Activated naive CD4-positive, alpha-beta T cell treated with Interleukin-2 at 50 U/mL for 16 hours (primary cell): ENCODE data around the gene ZSWIM2.
"Not testable (repeated sequence)": the region's sequence is repeated elsewhere in the genome, so short reads cannot be mapped to it uniquely, and the experiment has no call there.

ENCODE experiments used
- DNase-seq: peaks from one replicate; pipeline ENCODE4 v3.0.0-alpha.2; 2020

Gene ZSWIM2

DNA sequence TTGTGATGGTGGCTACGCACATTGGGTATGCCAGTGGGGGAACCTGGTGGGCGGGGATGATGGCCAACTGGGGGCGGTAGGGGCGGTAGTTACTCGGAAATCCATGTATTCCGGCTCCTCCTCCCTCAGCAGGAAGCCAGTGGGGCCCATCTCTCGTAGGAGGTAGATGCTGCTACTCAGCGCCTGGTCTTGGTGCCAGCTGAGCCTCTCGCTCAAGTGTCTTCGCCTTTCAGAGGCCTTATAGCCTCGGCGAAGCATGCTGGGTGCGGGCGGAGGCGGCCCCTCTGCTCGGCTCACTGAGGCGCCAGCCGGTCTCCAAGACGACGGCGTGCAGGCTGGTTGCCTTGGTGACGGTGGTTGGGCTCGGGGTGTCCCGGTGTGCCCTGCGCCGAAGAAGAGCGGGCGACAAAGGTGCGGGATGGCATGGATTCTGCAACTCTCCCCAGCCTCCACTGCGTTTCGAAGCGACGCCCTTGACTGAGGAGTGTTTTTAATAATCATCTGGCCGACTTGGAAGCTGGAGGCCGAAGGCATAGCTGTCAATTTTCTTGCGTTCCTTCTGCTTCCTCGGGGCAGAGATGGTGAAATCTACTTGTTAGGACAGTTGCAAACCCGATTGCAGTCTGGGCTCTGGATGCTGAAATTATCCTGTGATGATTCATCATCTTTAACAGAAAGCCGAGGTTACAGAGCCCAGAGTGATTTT is at the start of gene ZSWIM2:
Gene ZSWIM2, minus strand, starts transcription at position 298 of the 706 bp plus-strand sequence. Its CDS starts 40 bp downstream, at position 258.
- peak; percentile 1 for DNase-seq

- DNase-seq, result not testable (repeated sequence)
These were observed 47.2 kb upstream of the ZSWIM2 start for GRCh38 chr2:186896220-186896619.

GRCh38 chr2:186895451-186895850 is 46.5 kb upstream of the ZSWIM2 start:
- no peak for DNase-seq

GRCh38 chr2:186894478-186894877 is 45.5 kb upstream of the ZSWIM2 start:
- no peak for DNase-seq

DNA sequence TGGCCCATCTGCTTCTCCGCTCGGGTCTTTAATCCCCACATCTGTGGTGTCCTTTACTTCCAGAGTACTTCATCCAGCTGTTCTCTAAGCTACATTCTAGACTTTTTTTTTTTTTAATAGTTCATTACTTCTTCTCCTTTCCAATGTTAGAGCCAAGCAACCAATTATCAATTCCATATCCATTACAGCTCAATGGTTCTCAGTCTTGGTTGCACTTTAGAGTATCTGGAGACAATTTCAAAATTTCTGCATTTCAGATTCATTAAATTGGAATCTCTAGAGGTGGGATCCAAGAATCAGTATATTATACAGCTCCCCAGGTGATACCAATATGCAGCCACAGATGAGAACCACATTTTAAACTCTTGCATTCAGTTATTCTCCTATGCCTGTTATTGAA is 43.9 kb upstream of the ZSWIM2 start:
- no peak for DNase-seq

- no peak for DNase-seq
These were observed 42.2 kb upstream of the ZSWIM2 start for GRCh38 chr2:186891185-186891621.

DNA sequence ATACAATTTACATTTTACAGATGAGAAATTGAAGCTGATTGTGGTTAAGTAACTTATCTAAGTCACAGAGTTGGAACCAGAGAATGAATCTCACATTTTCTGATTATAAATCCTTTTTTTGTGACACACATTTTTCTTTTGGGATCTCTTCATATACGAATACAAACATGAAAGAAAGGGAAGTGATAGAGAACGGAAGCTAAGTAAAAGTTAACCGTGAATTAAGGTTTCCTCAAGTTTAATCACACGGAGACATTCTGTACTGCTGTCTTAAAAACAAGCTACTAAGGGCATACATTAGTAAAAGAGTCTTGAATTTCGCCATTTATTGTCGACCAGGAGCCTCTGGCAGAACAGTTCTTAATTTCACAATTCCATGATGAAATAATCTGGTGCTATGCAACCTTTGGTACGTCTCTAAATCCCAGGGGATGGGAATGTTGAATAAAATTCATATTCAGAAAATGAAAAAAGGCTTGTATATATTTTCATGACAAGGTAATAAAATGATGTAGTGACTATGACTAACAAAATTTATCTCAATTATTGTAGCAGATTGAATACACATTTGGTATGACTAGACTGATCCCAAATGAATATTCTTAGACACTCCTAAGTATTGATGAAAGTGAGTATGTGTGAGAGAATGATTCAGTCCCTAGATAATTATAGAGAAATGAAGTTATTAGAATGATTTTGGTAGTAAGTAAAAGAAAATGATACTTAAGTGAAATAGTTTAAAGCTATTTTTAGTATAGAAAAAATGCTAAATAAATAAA is 40.3 kb upstream of the ZSWIM2 start:
- DNase-seq, result no peak

GRCh38 chr2:186887107-186888090 is 38.4 kb upstream of the ZSWIM2 start:
- no peak for DNase-seq

DNA sequence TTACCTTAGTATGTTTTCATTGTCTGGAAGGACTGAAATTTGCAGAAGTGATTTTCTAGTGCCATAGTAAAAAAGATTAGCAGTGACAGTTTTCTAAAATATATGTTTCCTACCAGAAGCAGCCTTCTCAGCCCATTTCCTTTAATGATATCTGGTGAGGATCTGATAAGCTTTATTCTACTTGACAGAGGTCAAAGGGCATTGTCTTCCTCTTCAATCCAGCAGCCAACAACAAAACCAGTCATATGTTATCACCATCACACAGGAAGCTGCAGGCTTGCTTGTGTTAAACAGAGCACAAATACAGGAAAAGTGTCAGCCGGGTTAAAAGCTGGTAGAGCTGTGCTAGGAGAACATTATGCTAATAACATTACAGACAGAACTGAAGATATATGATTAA is 35.6 kb upstream of the ZSWIM2 start:
- DNase-seq, result no peak

DNA sequence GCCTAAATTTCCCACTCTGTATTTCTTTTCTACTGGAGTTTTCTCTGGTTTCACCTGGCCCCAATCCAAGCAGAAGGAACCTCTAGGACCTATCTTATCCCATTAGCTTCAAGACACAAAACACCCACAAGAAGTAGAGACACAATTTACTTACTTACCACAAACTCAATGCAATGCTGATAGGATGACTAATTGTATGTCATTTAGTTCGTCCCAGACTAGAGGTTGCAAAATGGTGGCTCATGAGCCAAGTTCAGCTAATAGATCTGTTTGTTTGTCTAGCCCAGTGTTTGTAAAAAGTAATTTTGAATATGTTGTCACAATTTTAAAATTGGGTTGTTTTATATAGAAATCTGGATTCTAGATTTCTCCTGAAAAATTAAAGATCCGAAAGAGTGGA is 34.7 kb upstream of the ZSWIM2 start:
- DNase-seq, result no peak

DNA sequence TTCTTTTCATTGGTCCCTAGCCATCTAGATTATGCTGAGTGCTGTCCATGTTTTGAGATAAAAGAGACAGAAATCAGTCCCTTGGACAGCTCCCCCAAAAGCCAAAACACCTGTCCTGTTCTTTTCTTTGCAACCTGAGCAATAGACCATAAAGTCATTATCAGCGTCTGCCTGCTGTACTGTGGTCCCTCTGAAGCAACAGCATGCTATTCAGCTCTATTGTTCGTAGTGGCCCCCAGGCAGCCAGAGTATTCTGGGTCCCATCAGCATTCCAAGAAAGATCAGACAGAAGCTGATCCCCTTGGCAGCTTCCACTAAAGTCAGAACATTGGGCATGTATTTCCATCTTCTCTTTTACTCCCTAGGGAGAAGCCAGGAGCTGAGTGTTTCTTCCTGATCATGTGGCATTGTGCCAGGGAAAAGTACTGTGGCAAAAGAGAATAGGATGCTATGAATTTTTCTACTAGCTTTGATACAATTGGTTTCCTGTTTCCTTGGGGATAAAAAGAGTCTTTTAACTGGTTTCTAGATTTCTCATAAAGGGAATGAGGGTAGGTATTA is 33.6 kb upstream of the ZSWIM2 start:
- no peak for DNase-seq

- no peak for DNase-seq
These were observed 32.7 kb upstream of the ZSWIM2 start for GRCh38 chr2:186881660-186882059.

- no peak for DNase-seq
These were observed 30.3 kb upstream of the ZSWIM2 start for GRCh38 chr2:186879312-186879711.

DNA sequence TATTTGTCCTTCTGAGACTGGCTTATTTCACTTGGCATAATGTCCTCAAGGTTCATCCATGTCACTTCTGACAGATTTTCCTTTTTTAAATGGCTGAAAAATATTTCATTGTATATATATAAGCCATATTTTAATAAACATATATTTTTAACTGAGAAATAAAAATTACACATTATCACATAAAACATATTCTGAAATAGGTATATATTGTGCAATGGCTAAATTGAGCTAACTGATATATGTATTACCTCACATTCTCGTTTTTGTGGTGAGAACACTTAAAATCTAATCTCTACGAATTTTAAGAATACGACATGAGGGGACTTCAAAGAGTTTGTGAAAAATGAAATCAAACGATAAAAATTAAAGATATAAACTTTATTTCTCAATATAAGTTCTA is 25.7 kb upstream of the ZSWIM2 start:
- no peak for DNase-seq

- no peak for DNase-seq
These were observed 22.9 kb upstream of the ZSWIM2 start for GRCh38 chr2:186871881-186872280.

GRCh38 chr2:186868344-186868743 is 19.4 kb upstream of the ZSWIM2 start:
- DNase-seq, result no peak

GRCh38 chr2:186862869-186863709 is 14.1 kb upstream of the ZSWIM2 start:
- DNase-seq, result no peak

GRCh38 chr2:186855216-186855615 is 6.2 kb upstream of the ZSWIM2 start:
- no peak for DNase-seq

DNA sequence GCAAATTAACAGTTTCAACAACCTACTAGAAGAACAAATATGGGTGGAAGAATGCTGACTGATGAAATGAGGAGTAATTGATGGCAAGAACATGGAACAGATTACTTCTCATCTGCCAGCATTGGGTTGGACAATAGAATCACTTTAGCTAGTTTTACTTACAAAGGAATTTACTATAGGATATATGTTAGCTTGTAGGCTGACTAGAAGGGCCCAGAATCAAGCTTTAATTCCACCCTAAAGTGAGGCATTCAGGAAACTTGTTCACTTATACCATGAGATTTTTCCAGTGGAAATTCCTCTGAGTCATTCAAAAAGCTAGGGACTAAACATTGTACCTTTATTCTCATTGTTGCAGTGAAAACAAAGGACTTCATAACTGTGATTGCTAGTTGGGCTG is 5.0 kb upstream of the ZSWIM2 start:
- DNase-seq, result no peak

GRCh38 chr2:186852508-186852907 is 3.5 kb upstream of the ZSWIM2 start:
- no peak for DNase-seq

DNA sequence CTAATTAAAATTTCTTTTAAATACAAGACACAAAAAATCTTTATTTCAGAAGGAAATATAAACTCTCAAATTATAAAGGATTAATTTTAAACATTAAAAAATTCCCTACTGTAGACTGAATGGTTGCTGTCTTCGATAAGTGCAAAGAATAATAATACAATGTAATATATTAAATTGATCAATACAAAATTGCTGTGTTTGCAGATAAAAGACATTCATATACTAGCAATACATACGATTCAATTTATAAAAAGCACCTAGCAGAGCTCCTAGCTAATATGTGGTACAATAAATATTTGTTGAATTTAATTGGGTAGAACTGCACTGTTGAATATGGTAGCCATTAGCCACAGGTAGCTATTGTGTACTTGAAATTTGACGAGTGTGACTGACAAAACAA is 6.6 kb downstream of the ZSWIM2 start:
- no peak for DNase-seq

DNA sequence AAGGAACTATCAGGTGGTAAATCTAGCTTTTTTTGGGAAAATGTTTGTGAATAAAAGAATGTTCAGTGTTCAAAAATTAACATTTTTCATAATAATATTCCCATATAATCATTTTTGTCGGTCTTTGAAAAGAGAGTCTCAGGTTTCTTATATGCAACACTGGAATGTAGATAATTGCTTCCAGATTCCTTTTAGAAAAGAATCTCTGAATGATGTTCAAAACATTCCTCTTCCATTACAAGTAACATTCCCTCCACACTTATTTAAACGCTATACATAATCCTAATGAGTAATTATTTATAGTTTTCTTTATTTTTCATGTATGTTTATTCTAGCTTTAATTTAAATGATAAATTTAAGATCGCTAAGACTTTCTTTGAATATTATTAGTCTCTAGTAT is 7.0 kb downstream of the ZSWIM2 start:
- no peak for DNase-seq
